ENCODE data around the gene MICAL1.

Gene MICAL1

DNA sequence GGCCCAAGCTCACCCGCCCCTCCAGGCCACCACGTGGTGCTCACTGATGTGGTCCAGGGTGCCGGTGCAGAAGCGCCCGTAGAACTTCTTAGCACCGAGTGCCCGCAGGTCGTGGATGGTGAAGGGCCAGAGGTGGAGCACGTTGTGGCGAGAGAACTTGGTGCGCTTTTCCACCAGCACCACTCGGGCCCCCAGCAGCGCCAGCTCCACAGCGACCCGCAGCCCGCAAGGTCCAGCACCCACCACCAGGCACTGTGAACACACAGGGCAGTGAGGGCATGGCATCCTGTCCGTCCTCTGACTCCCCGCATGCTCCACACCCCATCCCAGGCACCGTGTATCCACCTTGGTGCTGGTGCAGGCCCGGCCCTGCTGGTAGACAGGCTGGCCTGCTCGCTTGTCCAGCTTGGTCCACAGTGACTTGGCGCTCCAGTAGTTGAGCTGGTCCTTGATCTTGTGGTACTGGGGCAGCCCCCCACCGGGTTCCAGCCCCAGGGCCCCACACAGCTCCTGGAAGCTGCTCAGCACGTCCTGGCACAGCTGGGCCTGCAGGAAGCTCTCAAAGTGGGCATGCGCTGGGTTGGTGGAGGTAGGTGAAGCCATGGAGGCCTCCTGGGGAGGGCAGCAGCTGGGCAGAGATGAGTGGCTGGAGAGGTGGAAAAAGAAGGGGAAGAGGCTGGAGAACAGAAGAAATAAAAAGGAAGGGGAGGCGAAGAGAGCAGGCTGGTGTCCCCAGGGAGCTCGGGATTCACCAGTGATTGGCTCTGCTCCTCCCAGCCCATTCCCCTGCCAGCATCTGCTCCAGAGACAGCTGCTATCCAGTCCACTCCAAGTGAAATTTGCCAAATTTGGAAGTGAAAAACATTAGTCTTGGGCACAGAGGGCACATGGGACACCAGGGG lies 1.7 kb downstream of the MICAL1 start:
- no peak for DNase-seq

- DNase-seq: no peak
These were observed 2.4 kb downstream of the MICAL1 start for GRCh38 chr6:109453156-109453555.

- no peak for DNase-seq
These were observed 3.4 kb downstream of the MICAL1 start for GRCh38 chr6:109452181-109452580.

- no peak for DNase-seq
These were observed 4.2 kb downstream of the MICAL1 start for GRCh38 chr6:109451376-109451775.

GRCh38 chr6:109450801-109451200 lies 4.8 kb downstream of the MICAL1 start:
- no peak for DNase-seq

DNA sequence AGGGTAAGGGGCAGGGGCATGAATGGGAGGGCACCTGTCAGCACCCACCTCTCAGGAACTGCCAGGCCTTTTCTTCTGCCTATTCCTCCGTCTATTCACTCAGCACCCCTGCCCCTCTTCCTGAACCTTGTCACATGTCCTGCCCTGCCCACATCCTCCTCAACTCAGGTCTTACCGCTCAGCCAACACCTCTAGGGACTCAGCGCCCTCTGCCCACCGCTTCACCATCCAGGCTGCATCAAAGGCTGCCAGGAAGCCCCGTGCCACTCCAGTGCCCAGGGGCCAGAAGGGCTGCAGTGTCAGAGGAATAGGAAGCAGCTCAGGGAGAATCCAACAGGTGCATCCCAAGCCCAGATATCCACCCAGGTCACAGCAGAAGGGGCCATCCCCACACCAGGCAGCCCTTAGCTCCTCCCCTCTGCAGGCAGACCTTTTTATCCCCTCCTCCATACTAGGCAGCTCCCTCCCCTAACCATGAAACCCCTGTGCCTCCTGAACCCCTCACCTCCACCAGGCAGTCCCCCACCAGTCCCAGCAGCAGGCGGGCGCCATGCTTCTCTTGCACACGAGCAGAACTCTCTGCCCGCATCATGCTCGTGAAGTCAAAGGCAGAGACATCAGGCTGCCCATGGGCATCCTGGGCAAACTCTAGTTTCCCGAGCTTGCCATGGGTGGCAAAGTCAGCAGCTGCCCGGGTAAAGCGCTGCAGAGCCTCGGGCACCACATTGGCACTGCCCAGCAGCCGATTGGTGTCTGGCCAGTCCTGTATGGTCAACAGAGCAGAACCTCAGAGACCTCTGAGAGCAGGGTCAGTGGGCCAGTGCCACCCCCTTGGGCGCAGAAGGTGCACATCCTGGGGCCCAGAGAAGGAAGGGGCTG lies 5.5 kb downstream of the MICAL1 start:
- peak; percentile 41 for DNase-seq

- no peak for DNase-seq
These were observed 6.3 kb downstream of the MICAL1 start for GRCh38 chr6:109449064-109449794.

DNA sequence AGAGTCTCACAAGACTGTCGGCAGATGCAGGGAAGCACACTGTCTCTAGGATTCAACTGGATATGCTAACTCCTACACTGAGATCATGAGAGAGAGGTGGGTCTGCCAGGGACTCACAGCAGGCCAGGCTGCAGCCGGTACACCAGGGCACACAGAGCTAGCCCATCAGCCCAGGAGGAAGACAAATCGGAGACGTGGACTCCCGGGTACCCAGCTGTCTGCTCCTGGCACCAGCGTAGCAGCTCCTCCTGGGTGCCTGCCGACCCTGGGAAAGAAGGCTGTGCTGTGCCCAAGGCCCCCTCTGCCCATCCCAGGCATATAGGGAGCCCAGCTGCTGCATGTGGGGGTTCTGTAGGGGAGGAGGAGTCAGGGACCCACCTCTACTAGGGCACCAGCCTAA lies 7.0 kb downstream of the MICAL1 start:
- DNase-seq: no peak

- DNase-seq: no peak
These were observed 7.6 kb downstream of the MICAL1 start for GRCh38 chr6:109447878-109448555.

GRCh38 chr6:109447087-109447486 lies 8.5 kb downstream of the MICAL1 start:
- DNase-seq: no peak

GRCh38 chr6:109446541-109446940 lies 9.0 kb downstream of the MICAL1 start:
- no peak for DNase-seq

DNA sequence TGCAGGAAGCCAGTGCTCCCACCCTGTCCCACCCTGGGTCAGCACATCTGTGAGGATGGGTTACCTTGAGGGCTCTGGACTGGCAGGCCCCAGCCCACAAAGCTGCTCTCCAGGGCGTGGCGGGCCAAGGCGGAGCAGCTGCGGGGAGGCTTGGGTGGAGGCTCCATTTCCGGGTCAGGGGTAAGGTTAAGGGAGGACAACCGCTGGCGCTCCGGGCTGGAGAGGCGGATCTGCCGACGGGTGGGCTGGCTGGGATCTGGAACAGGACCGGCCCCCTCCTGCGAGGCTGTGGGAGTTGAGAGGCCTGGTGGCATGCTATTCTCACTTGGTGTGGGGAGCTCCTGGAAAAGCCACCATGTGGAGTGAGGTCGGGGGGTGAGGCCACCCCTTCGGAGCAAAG lies 9.5 kb downstream of the MICAL1 start:
- no peak for DNase-seq

DNA sequence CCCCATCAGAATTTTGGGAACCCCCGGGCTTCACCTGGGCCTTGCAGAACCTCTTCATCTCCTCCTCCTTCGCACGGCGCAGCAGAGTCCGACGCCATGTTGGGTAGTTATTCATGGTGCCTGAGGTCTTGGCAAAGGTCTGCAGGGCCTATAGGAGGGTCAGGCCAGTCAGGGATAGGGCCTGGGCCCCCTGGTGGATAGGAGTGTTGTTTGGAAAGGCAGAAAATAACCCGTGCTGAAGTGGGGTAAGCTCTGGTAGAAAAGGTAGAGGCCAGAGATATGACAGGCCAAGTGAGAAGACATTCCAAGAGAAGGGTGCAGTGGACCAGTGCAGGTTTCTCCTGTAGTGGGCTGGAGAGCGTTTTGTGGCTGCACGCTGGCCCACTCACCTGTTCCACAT lies 10.2 kb downstream of the MICAL1 start:
- DNase-seq: no peak

DNA sequence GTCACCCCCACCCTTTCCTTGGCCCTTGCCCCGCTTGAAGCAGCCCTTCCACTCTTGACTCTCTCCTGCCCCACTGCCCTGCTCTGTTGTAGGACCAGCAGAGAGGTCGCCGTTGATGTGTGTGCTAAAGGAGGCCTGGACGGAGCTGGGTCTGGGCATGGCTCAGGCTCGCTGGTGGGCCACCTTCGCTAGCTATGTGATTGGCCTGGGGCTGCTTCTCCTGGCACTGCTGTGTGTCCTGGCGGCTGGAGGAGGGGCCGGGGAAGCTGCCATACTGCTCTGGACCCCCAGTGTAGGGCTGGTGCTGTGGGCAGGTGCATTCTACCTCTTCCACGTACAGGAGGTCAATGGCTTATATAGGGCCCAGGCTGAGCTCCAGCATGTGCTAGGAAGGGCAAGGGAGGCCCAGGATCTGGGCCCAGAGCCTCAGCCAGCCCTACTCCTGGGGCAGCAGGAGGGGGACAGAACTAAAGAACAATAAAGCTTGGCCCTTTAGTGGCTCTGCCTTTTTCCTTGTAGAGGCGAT lies 12.1 kb downstream of the MICAL1 start:
- no peak for DNase-seq

DNA sequence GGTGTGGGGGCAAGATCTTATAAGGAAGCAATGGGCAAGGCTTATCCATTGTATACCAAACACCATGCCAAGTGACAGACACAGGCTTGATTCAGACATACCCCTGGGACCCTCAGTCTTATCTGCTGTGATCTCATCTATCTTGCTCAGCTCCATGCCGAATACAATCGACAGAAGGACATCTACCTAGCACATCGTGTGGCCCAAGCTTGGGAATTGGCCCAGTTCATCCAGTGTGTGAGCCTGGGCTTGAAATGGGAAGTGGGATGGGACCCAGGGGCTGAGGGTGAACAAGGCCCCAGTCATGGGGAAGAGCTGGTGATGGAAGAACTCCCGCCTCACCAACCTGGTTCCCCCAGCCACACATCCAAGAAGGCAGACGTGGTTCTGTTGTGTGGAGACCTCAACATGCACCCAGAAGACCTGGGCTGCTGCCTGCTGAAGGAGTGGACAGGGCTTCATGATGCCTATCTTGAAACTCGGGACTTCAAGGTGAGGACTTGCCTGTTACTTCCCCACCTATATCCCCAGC lies 13.1 kb downstream of the MICAL1 start:
- DNase-seq: no peak

DNA sequence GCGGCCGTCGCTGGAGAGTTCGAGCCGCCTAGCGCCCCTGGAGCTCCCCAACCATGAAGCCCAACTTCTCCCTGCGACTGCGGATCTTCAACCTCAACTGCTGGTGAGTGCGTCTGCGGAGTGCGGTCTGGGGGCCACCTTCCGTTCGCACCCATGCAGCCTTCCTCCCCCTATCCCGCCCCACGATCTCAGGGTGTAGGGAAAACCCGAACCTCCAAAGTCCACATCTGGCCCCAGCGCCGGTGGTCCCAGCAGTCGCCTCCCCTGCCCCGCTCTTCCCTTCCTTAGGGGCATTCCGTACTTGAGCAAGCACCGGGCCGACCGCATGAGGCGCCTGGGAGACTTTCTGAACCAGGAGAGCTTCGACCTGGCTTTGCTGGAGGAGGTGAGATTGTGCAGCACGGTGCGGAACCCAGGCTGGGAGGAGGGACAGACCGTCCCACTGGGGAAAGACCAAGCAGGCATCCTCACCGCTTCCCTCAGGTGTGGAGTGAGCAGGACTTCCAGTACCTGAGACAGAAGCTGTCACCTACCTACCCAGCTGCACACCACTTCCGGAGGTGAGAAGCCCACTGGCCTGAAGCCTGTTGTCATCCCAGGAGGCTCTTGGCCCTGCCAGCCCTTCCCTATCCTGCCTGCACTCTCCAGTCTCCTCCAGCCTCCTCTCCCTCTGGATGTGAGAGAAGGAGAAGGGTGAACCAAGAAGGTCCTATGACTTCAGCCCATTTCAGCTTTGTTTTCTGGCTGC lies 14.3 kb downstream of the MICAL1 start:
- peak; percentile 42 for DNase-seq

DNA sequence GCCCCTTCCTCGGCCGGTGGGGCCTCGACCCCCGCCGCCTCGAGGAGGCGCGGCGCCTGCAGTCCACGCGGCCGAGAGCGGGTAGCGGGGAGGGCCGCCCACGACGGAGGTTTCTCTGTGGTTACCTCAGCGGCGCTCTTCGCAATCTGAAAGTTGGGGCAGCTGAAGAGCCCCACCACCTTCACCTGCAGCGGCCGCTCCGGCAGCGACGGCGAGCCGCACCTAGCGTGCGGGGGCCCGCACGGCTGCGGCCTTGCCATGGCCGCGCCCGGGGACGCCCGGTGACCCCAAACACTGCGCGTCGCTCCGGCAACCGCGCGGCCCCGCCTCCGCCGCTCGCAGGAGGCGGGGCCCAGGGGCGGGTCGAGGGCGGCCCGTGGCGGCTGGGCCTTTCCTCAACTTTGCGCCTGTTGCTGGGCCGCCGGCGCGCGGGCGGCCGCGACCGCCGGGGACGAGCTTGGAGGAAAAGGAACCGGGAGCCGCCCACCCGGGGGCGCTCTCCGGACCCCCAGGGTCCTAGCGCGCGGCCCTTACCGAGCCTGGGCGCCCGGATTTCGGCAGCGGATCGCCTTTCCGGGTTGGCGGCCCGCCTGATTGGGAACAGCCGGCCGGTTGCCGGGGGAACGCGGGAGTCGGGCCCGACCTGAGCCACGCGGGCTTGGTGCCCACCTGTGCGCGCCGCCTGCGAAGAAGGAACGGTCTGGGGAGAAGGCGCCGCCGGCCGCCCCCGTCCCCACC lies 15.1 kb downstream of the MICAL1 start, which contains the start of the genes PPIL6 and SMPD2:
Gene PPIL6 (minus strand): TSS at position 298 of the 738 bp plus-strand sequence. CDS start 38 bp downstream, at position 260.
Gene SMPD2 (plus strand): TSS at position 394 of the 738 bp plus-strand sequence. CDS start 398 bp downstream, outside the sequence.
- peak; percentile 86 for DNase-seq

GRCh38 chr6:109436041-109436440 lies 19.5 kb downstream of the MICAL1 start:
- DNase-seq: no peak

GRCh38 chr6:109434456-109434855 lies 21.1 kb downstream of the MICAL1 start:
- no peak for DNase-seq

DNA sequence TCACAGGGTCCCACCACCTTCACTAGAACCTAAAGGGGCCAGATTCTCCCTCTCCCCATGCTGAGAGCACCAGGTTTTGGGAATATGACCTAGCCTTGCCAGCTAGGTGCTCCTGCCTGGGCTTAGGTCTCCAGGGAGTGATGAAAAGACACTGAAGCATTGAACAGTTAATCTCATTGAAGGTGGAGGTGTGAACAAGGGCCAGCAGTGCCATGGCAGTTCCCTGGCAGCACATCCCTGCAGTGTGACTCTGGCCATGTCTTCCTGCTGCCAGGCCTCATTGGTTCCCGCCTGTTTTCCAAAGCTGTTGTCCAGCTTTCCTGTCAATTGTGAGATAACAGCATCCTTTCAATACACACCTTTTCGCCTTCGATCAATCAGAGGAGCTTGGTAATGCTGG lies 26.1 kb downstream of the MICAL1 start:
- no peak for DNase-seq
